BJ (cell line): ENCODE data around the gene UBE2J2. TPM values are rescaled to one million over a fixed set of nuclear protein-coding genes. Genes with fewer than 3 reads are reported as not detected.

Experiments
- CTCF ChIA-PET: fragments of 350-600 bp; formaldehyde crosslinking; extraction: SDS; loops from one replicate; lab custom pipeline; 2021; ENCODE audit warnings: antibody characterized with exemption, inconsistent platforms; lab: Yijun Ruan, JAX
- POLR2A ChIA-PET: fragments of 300-600 bp; sonication (Branson Sonifier 250); formaldehyde crosslinking; extraction: SDS; loops from one replicate; lab custom pipeline; 2021; ENCODE audit warnings: antibody characterized with exemption; lab: Charles Lee
- DNase-seq: peaks from one replicate; pipeline ENCODE4 v3.0.0-alpha.2; 2011; ENCODE audit warnings: low read depth
- H3K27me3 ChIP-seq: 2 replicates; pipeline ENCODE4 v1.6.0; 2011; ENCODE audit warnings: low read length; ENCODE audit not compliant: control insufficient read depth, insufficient read depth
- H3K36me3 ChIP-seq: 2 replicates; pipeline ENCODE4 v1.5.1; 2011; ENCODE audit warnings: low read length; ENCODE audit not compliant: control insufficient read depth, insufficient read depth
- H3K4me3 ChIP-seq: 2 replicates; pipeline ENCODE4 v1.5.1; 2011; ENCODE audit warnings: low read depth, mild to moderate bottlenecking, control low read depth, low read length
- polyA plus RNA-seq: library from polyadenylated mRNA; depleted of rRNA; stranded (reverse); fragments of >200 nt; gene quantifications from 2 replicates; pipeline ENCODE4 v1.2.3, GENCODE V29; 2011
- TF ChIP-seq, protein P1 (sequence below): IDR thresholded peaks from 2 replicates; pipeline ENCODE4 v1.5.1; 2011; ENCODE audit warnings: low read depth, mild to moderate bottlenecking, control low read depth, inconsistent platforms, low read length, moderate library complexity; ENCODE audit not compliant: insufficient read depth

UBE2J2 gene
- polyA plus RNA-seq, 1 experiment, result 25.7 TPM

DNA sequence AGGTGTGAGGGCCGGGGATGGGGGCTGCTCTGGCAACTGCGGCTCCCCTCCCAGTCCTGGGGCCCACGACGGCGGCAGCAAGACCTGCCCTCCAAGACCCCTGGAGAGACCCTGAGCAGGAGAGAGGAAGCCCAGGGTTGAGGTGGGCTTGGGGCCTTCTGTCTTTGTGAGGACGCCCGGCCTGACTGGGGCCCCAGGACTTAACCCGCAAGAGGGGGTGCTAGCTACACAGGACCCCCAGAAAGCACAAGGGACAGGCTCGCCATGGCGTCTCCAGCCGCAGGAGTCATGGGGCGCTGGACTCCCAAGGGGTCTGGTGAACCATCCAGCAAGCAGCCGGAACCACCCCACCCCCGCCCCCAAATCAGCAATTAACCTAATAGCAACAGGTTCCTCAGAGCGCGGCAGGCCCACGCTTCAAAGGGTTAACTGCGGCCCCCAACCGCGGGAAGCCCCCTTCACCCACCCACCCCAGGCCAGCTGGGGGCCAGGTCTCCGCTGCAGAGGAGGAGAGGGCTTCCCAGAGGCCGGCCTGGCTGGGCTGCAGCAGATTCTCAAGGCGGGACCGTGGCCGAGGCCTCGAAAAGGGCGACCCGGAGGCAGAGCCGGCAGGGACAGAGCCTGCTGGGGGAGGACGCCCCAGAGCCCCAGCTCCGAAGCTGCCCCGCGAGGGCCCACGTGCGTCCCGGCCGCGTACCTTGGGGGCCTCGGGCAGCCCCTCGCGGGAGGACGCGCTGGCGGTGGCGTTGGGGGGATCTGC, 27.7 kb downstream of the UBE2J2 start:
- CTCF ChIA-PET, result interaction anchor here (2.5 kb wide), 1 partner anchor 124 kb away, joined by 10 read pairs; no protein-coding TSS in a partner anchor
- no peaks in the 10 kb centered on the region for H3K27me3 ChIP-seq

DNA sequence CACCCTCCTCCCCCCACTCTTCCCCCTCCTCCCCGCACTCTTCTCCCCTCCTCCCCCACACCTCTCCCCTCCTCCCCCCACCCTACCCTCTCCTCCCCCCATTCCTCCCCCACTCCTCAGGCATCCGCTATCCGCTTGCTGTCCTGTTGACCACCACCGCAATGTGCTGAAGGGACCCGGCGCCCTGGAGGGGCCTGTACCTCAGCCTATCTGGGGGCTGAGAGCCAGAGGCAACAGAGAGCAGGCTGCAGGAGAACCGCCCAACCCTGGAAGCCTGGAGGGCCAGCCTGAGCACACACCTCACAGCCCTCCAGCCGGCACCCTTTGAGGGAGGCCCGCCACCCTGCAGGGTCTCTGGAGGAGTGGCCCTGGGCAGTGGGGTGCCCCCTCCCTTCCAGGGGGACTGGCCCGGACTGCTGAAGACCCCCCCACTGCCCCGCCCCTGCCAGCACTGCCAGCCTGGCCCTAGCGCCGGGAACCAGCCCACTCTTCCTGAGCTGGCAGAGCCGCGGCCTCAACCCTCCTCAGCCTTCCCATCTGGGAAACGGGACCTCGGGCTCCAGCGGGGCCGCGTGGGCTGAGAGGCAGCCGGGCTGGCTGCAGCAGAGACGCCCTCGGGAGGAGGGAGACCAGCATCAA, 28.4 kb downstream of the UBE2J2 start:
- no peak for DNase-seq
- CTCF ChIA-PET, result interaction anchor here (2.5 kb wide), 1 partner anchor 123 kb away, joined by 10 read pairs; no protein-coding TSS in a partner anchor
- POLR2A ChIA-PET, result no interaction called here
- TF ChIP-seq, protein P1, sequence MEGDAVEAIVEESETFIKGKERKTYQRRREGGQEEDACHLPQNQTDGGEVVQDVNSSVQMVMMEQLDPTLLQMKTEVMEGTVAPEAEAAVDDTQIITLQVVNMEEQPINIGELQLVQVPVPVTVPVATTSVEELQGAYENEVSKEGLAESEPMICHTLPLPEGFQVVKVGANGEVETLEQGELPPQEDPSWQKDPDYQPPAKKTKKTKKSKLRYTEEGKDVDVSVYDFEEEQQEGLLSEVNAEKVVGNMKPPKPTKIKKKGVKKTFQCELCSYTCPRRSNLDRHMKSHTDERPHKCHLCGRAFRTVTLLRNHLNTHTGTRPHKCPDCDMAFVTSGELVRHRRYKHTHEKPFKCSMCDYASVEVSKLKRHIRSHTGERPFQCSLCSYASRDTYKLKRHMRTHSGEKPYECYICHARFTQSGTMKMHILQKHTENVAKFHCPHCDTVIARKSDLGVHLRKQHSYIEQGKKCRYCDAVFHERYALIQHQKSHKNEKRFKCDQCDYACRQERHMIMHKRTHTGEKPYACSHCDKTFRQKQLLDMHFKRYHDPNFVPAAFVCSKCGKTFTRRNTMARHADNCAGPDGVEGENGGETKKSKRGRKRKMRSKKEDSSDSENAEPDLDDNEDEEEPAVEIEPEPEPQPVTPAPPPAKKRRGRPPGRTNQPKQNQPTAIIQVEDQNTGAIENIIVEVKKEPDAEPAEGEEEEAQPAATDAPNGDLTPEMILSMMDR, result no peak
- Histone ChIP-seq H3K36me3 (no peaks in the 10 kb centered on the region; the same call in 1 of the 2 replicates), H3K27me3 (no peaks in the 10 kb centered on the region), H3K4me3 (no peak overlapping the region)

More for the DNA sequence above, 27.7 kb downstream of the UBE2J2 start:
- DNase-seq, result no peak
- no peak overlapping the region for H3K4me3 ChIP-seq
- POLR2A ChIA-PET, result no interaction called here
- TF ChIP-seq, protein P1, result no peak
- H3K36me3 ChIP-seq, result peaks cover 1% of the 10 kb centered on the region; the same call in 1 of the 2 replicates

DNA sequence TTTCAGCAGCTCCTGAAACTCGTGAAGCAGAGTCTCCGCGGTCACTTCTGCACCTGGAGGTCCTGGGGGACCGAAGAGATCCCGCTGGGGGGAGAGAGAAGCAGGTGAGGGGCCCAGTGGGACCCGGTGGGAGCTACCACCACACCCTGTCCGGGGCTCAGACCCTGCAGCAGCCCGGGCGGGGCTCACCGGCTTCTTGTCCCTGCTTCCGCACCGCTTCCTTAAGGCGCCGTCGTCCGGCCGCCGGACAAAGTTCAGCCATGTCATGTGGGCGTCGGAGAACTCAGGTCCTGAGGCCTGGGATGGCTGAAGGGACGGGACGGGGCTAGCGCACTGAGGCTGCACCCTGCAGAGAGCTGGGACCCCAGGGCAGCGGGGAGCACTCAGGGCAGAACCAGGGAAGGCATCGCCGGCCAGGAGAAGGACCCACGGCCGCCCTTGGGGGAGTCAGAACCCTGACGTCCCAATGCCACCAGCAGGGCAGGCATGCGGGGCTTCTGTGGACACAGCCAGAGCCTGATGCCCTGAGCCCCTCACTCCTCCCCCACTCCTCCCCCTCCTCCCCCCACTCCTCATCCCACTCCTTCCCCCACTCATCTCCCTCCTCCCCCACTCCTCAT, 29.4 kb downstream of the UBE2J2 start:
- Histone ChIP-seq H3K36me3 (no peaks in the 10 kb centered on the region; the same call in 1 of the 2 replicates), H3K27me3 (no peaks in the 10 kb centered on the region), H3K4me3 (no peak overlapping the region)
- ChIA-PET CTCF (no interaction called here), POLR2A (no interaction called here)
- TF ChIP-seq, protein P1, result no peak
- no peak for DNase-seq

DNA sequence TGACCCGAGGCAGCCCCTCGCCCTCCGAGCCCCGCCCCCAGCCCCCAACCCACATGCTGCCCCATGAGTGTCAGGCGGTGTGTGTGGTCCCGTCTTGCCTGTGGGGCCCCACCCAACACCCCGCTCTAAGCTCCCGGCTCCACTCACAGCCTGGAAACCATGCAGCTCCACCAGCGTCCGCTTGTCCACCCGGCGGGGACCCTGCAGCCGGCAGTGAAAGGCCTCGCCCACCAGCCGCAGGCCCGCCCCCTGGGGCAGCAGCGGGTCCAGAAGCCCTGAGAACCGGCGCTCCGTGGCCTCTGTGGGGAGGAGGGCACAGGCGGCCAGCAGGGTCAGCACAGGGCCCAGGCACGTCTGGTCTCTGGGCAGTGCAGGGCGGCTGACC, 29.9 kb downstream of the UBE2J2 start:
- no peak for DNase-seq
- H3K27me3 ChIP-seq, result no peaks in the 10 kb centered on the region
- CTCF ChIA-PET, result no interaction called here

More for the DNA sequence above, 29.9 kb downstream of the UBE2J2 start:
- no peaks in the 10 kb centered on the region; the same call in 1 of the 2 replicates for H3K36me3 ChIP-seq
- POLR2A ChIA-PET, result no interaction called here
- H3K4me3 ChIP-seq, result no peak overlapping the region
- TF ChIP-seq, protein P1, result no peak
